ENCODE measurements around the gene CDH4. TPM values are rescaled to one million over a fixed set of nuclear protein-coding genes. Genes with fewer than 3 reads are reported as not detected.

The CDH4 gene
- total and polyA plus RNA-seq, 2 of the 13 experiments (the other 11 are each of a cell fraction or from before 2014, with no cell fraction given) = not detected

GRCh38 chr20:61599061-61599531 lies 347.0 kb downstream of the CDH4 start:
- Histone ChIP-seq H3K79me2 (ENCODE audit: insufficient read depth, low read length) (no peaks in the 10 kb centered on the region), H3K4me3 (replicated peaks in 1 of 3; ENCODE audit: insufficient read depth in 1 of 3, low read depth in 2 of 3, low read length in 3 of 3) (no peak overlapping the region), H4K20me1 (ENCODE audit: insufficient read depth, low read length) (peaks cover 3% of the 10 kb centered on the region; the same call in 1 of the 2 replicates), H3K27me3 (ENCODE audit: control insufficient read depth in 1 of 2, insufficient read depth in 2 of 2, low read length in 2 of 2) (peaks cover 2 to 36% of the 10 kb centered on the region in 2 experiments; a peak in 4 of 5 replicates), H2AFZ (ENCODE audit: low read length) (no peak overlapping the region), H3K4me1 (ENCODE audit: insufficient read depth, low read length) (no peaks in the 10 kb centered on the region), H3K27ac (ENCODE audit: extremely low read length, insufficient read depth, low read length) (no peak overlapping the region), H3K36me3 (replicated peaks in 1 of 2; ENCODE audit: control insufficient read depth in 1 of 2, insufficient read depth in 2 of 2, low read length in 2 of 2) (no peaks in the 10 kb centered on the region), H3K4me2 (ENCODE audit: low read depth, low read length) (no peak overlapping the region), H3K9ac (ENCODE audit: insufficient read depth, low read depth, low read length) (no peak overlapping the region), H3K9me3 (ENCODE audit: low read length) (no peaks in the 10 kb centered on the region)
- POLR2A ChIA-PET = no interaction called here
- BruUV-seq (replicated peaks) = no TSS peak
- TF ChIP-seq STAG1 (CRISPR knock-in tag; IDR thresholded peaks at IDR 0.05) (peak; percentile 49), ZNF460 (CRISPR knock-in tag; IDR thresholded peaks at IDR 0.05; ENCODE audit: borderline replicate concordance) (no peak), SIX4 (CRISPR knock-in tag; IDR thresholded peaks at IDR 0.05) (no peak), ZNF30 (CRISPR knock-in tag; IDR thresholded peaks at IDR 0.05) (no peak), ZNF788 (CRISPR knock-in tag; IDR thresholded peaks at IDR 0.05; ENCODE audit: borderline replicate concordance) (no peak), CTCF (CRISPR knock-in tag; IDR thresholded peaks at IDR 0.05) (peak; percentile 58), CREB1 (IDR thresholded peaks at IDR 0.05) (no peak), CREB1 (CRISPR knock-in tag; IDR thresholded peaks at IDR 0.05) (no peak), RERE (CRISPR knock-in tag; IDR thresholded peaks at IDR 0.05; ENCODE audit: low read depth) (no peak), ZNF777 (CRISPR knock-in tag; IDR thresholded peaks at IDR 0.05) (no peak), RARA (CRISPR knock-in tag; IDR thresholded peaks at IDR 0.05) (no peak), FOXA3 (CRISPR knock-in tag; IDR thresholded peaks at IDR 0.05) (no peak), TEAD2 (CRISPR knock-in tag; IDR thresholded peaks at IDR 0.05) (no peak), KLF13 (CRISPR knock-in tag; IDR thresholded peaks at IDR 0.05) (no peak), CENPX (CRISPR knock-in tag; IDR thresholded peaks at IDR 0.05) (no peak), ZNF607 (CRISPR knock-in tag; IDR thresholded peaks at IDR 0.05; ENCODE audit: borderline replicate concordance) (no peak), HNF4G (IDR thresholded peaks at IDR 0.05; ENCODE audit: borderline replicate concordance, low read depth, low read length) (no peak), HNF4G (CRISPR knock-in tag; IDR thresholded peaks at IDR 0.05; ENCODE audit: borderline replicate concordance, low read depth) (no peak)
- intact Hi-C loops (cut with micrococcal nuclease; ENCODE audit: unreplicated experiment) (no loop called here), in situ Hi-C loops (cut with HindIII; ENCODE audit: extremely low pct_ligation_motif_present, low pct_unique_long_range_greater_than_20kb) (no loop called here)
- 35% methylated on average over 12 of the region's 12 CpGs for WGBS (ENCODE audit: low lambda C conversion rate)
- FAIRE-seq (no peak), ATAC-seq (peak; percentile 37; the same call in 2 of the 3 replicates), DNase-seq (ENCODE audit: low spot score) (no peak)
- CTCF ChIA-PET (ENCODE audit: low intra/inter-chr PET ratio, low total read pairs) = no interaction called here

Measured in HepG2 (cell line).